ENCODE results near the gene NDUFS8.
A peak's percentile ranks its signal among the peaks of the same experiment; 100 is the strongest.

The NDUFS8 gene

GRCh38 chr11:68016161-68016903, 14.1 kb upstream of the NDUFS8 start:
- H3K27ac ChIP-seq (ENCODE audit: low read depth, low read length) = no peak overlapping the region
- H3K4me1 ChIP-seq (ENCODE audit: control insufficient read depth in 5 of 5, insufficient read depth in 5 of 5, low read length in 5 of 5) = peaks cover 6 to 88% (median 68%) of the 10 kb centered on the region in 5 donors
- no peaks in the 10 kb centered on the region for H3K27me3 ChIP-seq (ENCODE audit: control insufficient read depth in 5 of 5, insufficient read depth in 4 of 5, low read length in 5 of 5)
- H3K9ac ChIP-seq (ENCODE audit: low read length in 5 of 5) = no peak overlapping the region
- H3K36me3 ChIP-seq (ENCODE audit: control insufficient read depth in 5 of 5, insufficient read depth in 5 of 5, low read length in 5 of 5) = no peaks in the 10 kb centered on the region
- H3K4me3 ChIP-seq (ENCODE audit: low read depth in 1 of 5, low read length in 5 of 5) = no peak overlapping the region
- no peaks in the 10 kb centered on the region for H3K9me3 ChIP-seq (ENCODE audit: control insufficient read depth in 5 of 5, low read length in 5 of 5)

- Histone ChIP-seq H3K4me3 (ENCODE audit: low read depth in 1 of 5, low read length in 5 of 5) (no peak overlapping the region), H3K36me3 (ENCODE audit: control insufficient read depth in 5 of 5, insufficient read depth in 5 of 5, low read length in 5 of 5) (peaks cover 0 to 4% (median 0%) of the 10 kb centered on the region in 5 donors), H3K27me3 (ENCODE audit: control insufficient read depth in 5 of 5, insufficient read depth in 4 of 5, low read length in 5 of 5) (no peaks in the 10 kb centered on the region), H3K27ac (ENCODE audit: low read depth, low read length) (no peak overlapping the region), H3K9me3 (ENCODE audit: control insufficient read depth in 5 of 5, low read length in 5 of 5) (no peaks in the 10 kb centered on the region), H3K9ac (ENCODE audit: low read length in 5 of 5) (peak overlapping the region in 1 of 5 donors; percentile 30), H3K4me1 (ENCODE audit: control insufficient read depth in 5 of 5, insufficient read depth in 5 of 5, low read length in 5 of 5) (peaks cover 6 to 80% (median 61%) of the 10 kb centered on the region in 5 donors)
Observed at GRCh38 chr11:68016904-68017817, 13.3 kb upstream of the NDUFS8 start.

- peaks cover 0 to 11% (median 0%) of the 10 kb centered on the region in 5 donors for H3K36me3 ChIP-seq (ENCODE audit: control insufficient read depth in 5 of 5, insufficient read depth in 5 of 5, low read length in 5 of 5)
Observed at GRCh38 chr11:68017980-68018729, 12.3 kb upstream of the NDUFS8 start.

GRCh38 chr11:68018730-68019190, 11.7 kb upstream of the NDUFS8 start:
- no peaks in the 10 kb centered on the region for H3K27me3 ChIP-seq (ENCODE audit: control insufficient read depth in 5 of 5, insufficient read depth in 4 of 5, low read length in 5 of 5)
- no peak overlapping the region for H3K9ac ChIP-seq (ENCODE audit: low read length in 5 of 5)
- no peak overlapping the region for H3K4me3 ChIP-seq (ENCODE audit: low read depth in 1 of 5, low read length in 5 of 5)
- H3K9me3 ChIP-seq (ENCODE audit: control insufficient read depth in 5 of 5, low read length in 5 of 5) = no peaks in the 10 kb centered on the region
- peaks cover 0 to 11% (median 0%) of the 10 kb centered on the region in 5 donors for H3K36me3 ChIP-seq (ENCODE audit: control insufficient read depth in 5 of 5, insufficient read depth in 5 of 5, low read length in 5 of 5)
- no peak overlapping the region for H3K27ac ChIP-seq (ENCODE audit: low read depth, low read length)
- H3K4me1 ChIP-seq (ENCODE audit: control insufficient read depth in 5 of 5, insufficient read depth in 5 of 5, low read length in 5 of 5) = peaks cover 6 to 64% (median 45%) of the 10 kb centered on the region in 5 donors

More at GRCh38 chr11:68017980-68018729, 12.3 kb upstream of the NDUFS8 start:
- Histone ChIP-seq H3K9me3 (ENCODE audit: control insufficient read depth in 5 of 5, low read length in 5 of 5) (no peaks in the 10 kb centered on the region), H3K4me3 (ENCODE audit: low read depth in 1 of 5, low read length in 5 of 5) (no peak overlapping the region), H3K9ac (ENCODE audit: low read length in 5 of 5) (no peak overlapping the region), H3K27me3 (ENCODE audit: control insufficient read depth in 5 of 5, insufficient read depth in 4 of 5, low read length in 5 of 5) (no peaks in the 10 kb centered on the region), H3K27ac (ENCODE audit: low read depth, low read length) (no peak overlapping the region), H3K4me1 (ENCODE audit: control insufficient read depth in 5 of 5, insufficient read depth in 5 of 5, low read length in 5 of 5) (peaks cover 6 to 70% (median 51%) of the 10 kb centered on the region in 5 donors)

- peaks cover 0 to 12% (median 0%) of the 10 kb centered on the region in 5 donors for H3K36me3 ChIP-seq (ENCODE audit: control insufficient read depth in 5 of 5, insufficient read depth in 5 of 5, low read length in 5 of 5)
- no peak overlapping the region for H3K27ac ChIP-seq (ENCODE audit: low read depth, low read length)
- peaks cover 2 to 57% (median 38%) of the 10 kb centered on the region in 5 donors for H3K4me1 ChIP-seq (ENCODE audit: control insufficient read depth in 5 of 5, insufficient read depth in 5 of 5, low read length in 5 of 5)
- H3K9ac ChIP-seq (ENCODE audit: low read length in 5 of 5) = no peak overlapping the region
- H3K9me3 ChIP-seq (ENCODE audit: control insufficient read depth in 5 of 5, low read length in 5 of 5) = peaks cover 0 to 1% (median 0%) of the 10 kb centered on the region in 5 donors
- H3K27me3 ChIP-seq (ENCODE audit: control insufficient read depth in 5 of 5, insufficient read depth in 4 of 5, low read length in 5 of 5) = no peaks in the 10 kb centered on the region
- H3K4me3 ChIP-seq (ENCODE audit: low read depth in 1 of 5, low read length in 5 of 5) = no peak overlapping the region
Observed at GRCh38 chr11:68019486-68019885, 11.0 kb upstream of the NDUFS8 start.

GRCh38 chr11:68020575-68020974, 9.9 kb upstream of the NDUFS8 start:
- no peaks in the 10 kb centered on the region for H3K27me3 ChIP-seq (ENCODE audit: control insufficient read depth in 5 of 5, insufficient read depth in 4 of 5, low read length in 5 of 5)
- H3K27ac ChIP-seq (ENCODE audit: low read depth, low read length) = no peak overlapping the region
- peaks cover 0 to 4% (median 0%) of the 10 kb centered on the region in 5 donors for H3K9me3 ChIP-seq (ENCODE audit: control insufficient read depth in 5 of 5, low read length in 5 of 5)
- no peak overlapping the region for H3K9ac ChIP-seq (ENCODE audit: low read length in 5 of 5)
- peaks cover 0 to 23% (median 5%) of the 10 kb centered on the region in 5 donors for H3K36me3 ChIP-seq (ENCODE audit: control insufficient read depth in 5 of 5, insufficient read depth in 5 of 5, low read length in 5 of 5)
- H3K4me1 ChIP-seq (ENCODE audit: control insufficient read depth in 5 of 5, insufficient read depth in 5 of 5, low read length in 5 of 5) = peaks cover 2 to 47% (median 32%) of the 10 kb centered on the region in 5 donors
- no peak overlapping the region for H3K4me3 ChIP-seq (ENCODE audit: low read depth in 1 of 5, low read length in 5 of 5)

- no peak overlapping the region for H3K9ac ChIP-seq (ENCODE audit: low read length in 5 of 5)
- no peaks in the 10 kb centered on the region for H3K27me3 ChIP-seq (ENCODE audit: control insufficient read depth in 5 of 5, insufficient read depth in 4 of 5, low read length in 5 of 5)
- H3K27ac ChIP-seq (ENCODE audit: low read depth, low read length) = no peak overlapping the region
- H3K4me1 ChIP-seq (ENCODE audit: control insufficient read depth in 5 of 5, insufficient read depth in 5 of 5, low read length in 5 of 5) = peaks cover 2 to 45% (median 32%) of the 10 kb centered on the region in 5 donors
- peaks cover 0 to 4% (median 0%) of the 10 kb centered on the region in 5 donors for H3K9me3 ChIP-seq (ENCODE audit: control insufficient read depth in 5 of 5, low read length in 5 of 5)
- H3K4me3 ChIP-seq (ENCODE audit: low read depth in 1 of 5, low read length in 5 of 5) = no peak overlapping the region
- peaks cover 0 to 29% (median 5%) of the 10 kb centered on the region in 5 donors for H3K36me3 ChIP-seq (ENCODE audit: control insufficient read depth in 5 of 5, insufficient read depth in 5 of 5, low read length in 5 of 5)
Observed at GRCh38 chr11:68021167-68021787, 9.2 kb upstream of the NDUFS8 start.

GRCh38 chr11:68022531-68022930, 8.0 kb upstream of the NDUFS8 start:
- Histone ChIP-seq H3K36me3 (ENCODE audit: control insufficient read depth in 5 of 5, insufficient read depth in 5 of 5, low read length in 5 of 5) (peaks cover 0 to 33% (median 9%) of the 10 kb centered on the region in 5 donors), H3K27ac (ENCODE audit: low read depth, low read length) (no peak overlapping the region), H3K4me1 (ENCODE audit: control insufficient read depth in 5 of 5, insufficient read depth in 5 of 5, low read length in 5 of 5) (peaks cover 0 to 33% (median 19%) of the 10 kb centered on the region in 5 donors), H3K4me3 (ENCODE audit: low read depth in 1 of 5, low read length in 5 of 5) (no peak overlapping the region), H3K27me3 (ENCODE audit: control insufficient read depth in 5 of 5, insufficient read depth in 4 of 5, low read length in 5 of 5) (no peaks in the 10 kb centered on the region), H3K9me3 (ENCODE audit: control insufficient read depth in 5 of 5, low read length in 5 of 5) (peaks cover 0 to 4% (median 0%) of the 10 kb centered on the region in 5 donors), H3K9ac (ENCODE audit: low read length in 5 of 5) (no peak overlapping the region)

GRCh38 chr11:68024508-68024907, 6.0 kb upstream of the NDUFS8 start:
- Histone ChIP-seq H3K4me1 (ENCODE audit: control insufficient read depth in 5 of 5, insufficient read depth in 5 of 5, low read length in 5 of 5) (peaks cover 0 to 26% (median 19%) of the 10 kb centered on the region in 5 donors), H3K9me3 (ENCODE audit: control insufficient read depth in 5 of 5, low read length in 5 of 5) (peaks cover 0 to 4% (median 0%) of the 10 kb centered on the region in 5 donors), H3K9ac (ENCODE audit: low read length in 5 of 5) (no peak overlapping the region), H3K36me3 (ENCODE audit: control insufficient read depth in 5 of 5, insufficient read depth in 5 of 5, low read length in 5 of 5) (peaks cover 0 to 33% (median 9%) of the 10 kb centered on the region in 5 donors), H3K27ac (ENCODE audit: low read depth, low read length) (no peak overlapping the region), H3K27me3 (ENCODE audit: control insufficient read depth in 5 of 5, insufficient read depth in 4 of 5, low read length in 5 of 5) (no peaks in the 10 kb centered on the region), H3K4me3 (ENCODE audit: low read depth in 1 of 5, low read length in 5 of 5) (no peak overlapping the region)

All from subcutaneous abdominal adipose tissue (tissue), 5 donors.